A172 (cell line): ENCODE data around the gene MAPK1. TPM values are rescaled to one million over a fixed set of nuclear protein-coding genes. Genes with fewer than 3 reads are reported as not detected.
A peak's percentile ranks its signal among the peaks of the same experiment; 100 is the strongest.
"Not testable (repeated sequence)": the region's sequence is repeated elsewhere in the genome, so short reads cannot be mapped to it uniquely, and the experiment has no call there.

Experiments used
- DNase-seq: peaks from one replicate; pipeline ENCODE4 v3.0.0-alpha.2; 2015; ENCODE audit warnings: low spot score
- total RNA-seq: library from RNA; depleted of rRNA; stranded (reverse); fragments of >200 nt; shearing (Covaris generic); gene quantifications from 2 replicates; pipeline ENCODE4 v1.2.3, GENCODE V29; 2014

MAPK1 gene
- total RNA-seq, 1 experiment from 2014 or later: 41.2 TPM

GRCh38 chr22:21845558-21846453 is 21.6 kb downstream of the MAPK1 start:
- no peak for DNase-seq

- DNase-seq: no peak
These were observed 24.5 kb downstream of the MAPK1 start for GRCh38 chr22:21842946-21843345.

GRCh38 chr22:21841422-21841821 is 26.0 kb downstream of the MAPK1 start:
- DNase-seq: no peak

- no peak for DNase-seq
These were observed 27.1 kb downstream of the MAPK1 start for GRCh38 chr22:21840236-21840823.

- no peak for DNase-seq
These were observed 27.7 kb downstream of the MAPK1 start for GRCh38 chr22:21839765-21840140.

GRCh38 chr22:21839104-21839764 is 28.2 kb downstream of the MAPK1 start:
- not testable (repeated sequence) for DNase-seq

- DNase-seq: peak; percentile 82
These were observed 30.0 kb downstream of the MAPK1 start for GRCh38 chr22:21837248-21837979.

- not testable (repeated sequence) for DNase-seq
These were observed 31.0 kb downstream of the MAPK1 start for GRCh38 chr22:21836486-21836885.

- DNase-seq: no peak
These were observed 32.1 kb downstream of the MAPK1 start for GRCh38 chr22:21835378-21835777.

- no peak for DNase-seq
These were observed 32.6 kb downstream of the MAPK1 start for GRCh38 chr22:21834869-21835268.

GRCh38 chr22:21832291-21833290 is 34.9 kb downstream of the MAPK1 start:
- DNase-seq: no peak

GRCh38 chr22:21829523-21829922 is 37.9 kb downstream of the MAPK1 start:
- no peak for DNase-seq

- DNase-seq: no peak
These were observed 39.2 kb downstream of the MAPK1 start for GRCh38 chr22:21828268-21828638.

GRCh38 chr22:21827628-21828267 is 39.7 kb downstream of the MAPK1 start:
- DNase-seq: no peak

- DNase-seq: no peak
These were observed 41.2 kb downstream of the MAPK1 start for GRCh38 chr22:21826204-21826603.

GRCh38 chr22:21824962-21825361 is 42.5 kb downstream of the MAPK1 start:
- not testable (repeated sequence) for DNase-seq

- DNase-seq: no peak
These were observed 43.0 kb downstream of the MAPK1 start for GRCh38 chr22:21824445-21824912.

GRCh38 chr22:21823740-21824444 is 43.6 kb downstream of the MAPK1 start:
- DNase-seq: no peak

- DNase-seq: no peak
These were observed 48.2 kb downstream of the MAPK1 start for GRCh38 chr22:21819183-21819770.
